A549 (cell line): ENCODE data around the gene SORL1. TPM values are rescaled to one million over a fixed set of nuclear protein-coding genes. Genes with fewer than 3 reads are reported as not detected.

Source experiments
- ATAC-seq, 2 experiments: fragments of 200-7000 bp in 1 of 2; fragments of >200 bp in 1 of 2; cut with Nextera tagmentation in 1 of 2; cut with Tn5 transposase in 1 of 2; 3 replicates each; pipeline versions ENCODE4 v1.8.0 to v1.9.1; 2018 to 2020; ENCODE audit warnings: mild to moderate bottlenecking in 1 of 2, moderate library complexity in 1 of 2
- CTCF ChIA-PET: fragments of 300-600 bp; sonication (Branson Sonifier 250); formaldehyde crosslinking; extraction: SDS; loops from one replicate; lab custom pipeline; 2021; ENCODE audit warnings: antibody characterized with exemption, inconsistent platforms; lab: Yijun Ruan, JAX
- POLR2A ChIA-PET: fragments of 350-600 bp; formaldehyde crosslinking; extraction: SDS; loops from one replicate; lab custom pipeline; 2021; ENCODE audit warnings: antibody characterized with exemption, inconsistent platforms; lab: Yijun Ruan, JAX
- DNase-seq, 2 experiments: peaks; one replicate each; pipeline versions ENCODE4 v3.0.0 to v3.0.0-alpha.2; 2011 to 2016; ENCODE audit warnings: low read depth in 1 of 2, low spot score in 1 of 2
- FAIRE-seq: peaks from 2 replicates; lab custom pipeline; 2011; peaks lifted over from hg19 to GRCh38; lab: Jason Lieb, UNC
- H3K27ac ChIP-seq, 2 experiments: fragments of >200 bp; sonication (Bioruptor Twin); formaldehyde crosslinking; 3 replicates each; pipeline ENCODE4 v1.5.1; 2016 to 2017
- H3K4me1 ChIP-seq: fragments of >200 bp; sonication (Bioruptor Twin); formaldehyde crosslinking; 3 replicates; pipeline ENCODE4 v1.6.1; 2016
- H3K4me2 ChIP-seq: fragments of >200 bp; sonication (Bioruptor Twin); formaldehyde crosslinking; 3 replicates; pipeline ENCODE4 v1.6.1; 2016
- H3K4me3 ChIP-seq: fragments of >200 bp; sonication (Bioruptor Twin); formaldehyde crosslinking; 3 replicates; pipeline ENCODE4 v1.5.1; 2016
- H3K9me3 ChIP-seq: fragments of >200 bp; sonication (Bioruptor Twin); formaldehyde crosslinking; 3 replicates; pipeline ENCODE4 v1.6.1; 2016
- CBX2 ChIP-seq: fragments of 200-600 bp; sonication (generic); IDR thresholded peaks from 2 replicates; pipeline ENCODE4 v1.6.1; 2016; ENCODE audit warnings: low read depth, mild to moderate bottlenecking, borderline replicate concordance
- CEBPB ChIP-seq, 2 experiments: fragments of >200 bp in 1 of 2; sonication (Bioruptor Twin) in 1 of 2; formaldehyde crosslinking in 1 of 2; IDR thresholded peaks; 2 replicates each; pipeline ENCODE4 v1.6.1; 2012 to 2016
- CTCF ChIP-seq: fragments of >200 bp; sonication (Bioruptor Twin); formaldehyde crosslinking; IDR thresholded peaks from 3 replicates; pipeline ENCODE4 v1.5.1; 2016
- EHF ChIP-seq: fragments of 250-450 bp; sonication (Bioruptor Pico); IDR thresholded peaks from 2 replicates; pipeline ENCODE4 v1.5.0; 2020; ENCODE audit warnings: mild to moderate bottlenecking
- EP300 ChIP-seq, 2 experiments: fragments of >200 bp; sonication (Bioruptor Twin); formaldehyde crosslinking; IDR thresholded peaks; 2 replicates in 1 of 2; 3 replicates in 1 of 2; pipeline ENCODE4 v1.6.1; 2016 to 2017
- KDM1A ChIP-seq: fragments of 200-600 bp; sonication (generic); IDR thresholded peaks from 2 replicates; pipeline ENCODE4 v1.6.1; 2016; ENCODE audit warnings: low read depth, mild to moderate bottlenecking
- KDM5A ChIP-seq: fragments of 200-600 bp; sonication (generic); IDR thresholded peaks from 2 replicates; pipeline ENCODE4 v1.6.1; 2016; ENCODE audit warnings: antibody characterized with exemption, mild to moderate bottlenecking
- MAX ChIP-seq: IDR thresholded peaks from 2 replicates; pipeline ENCODE4 v1.6.1; 2012
- NFE2L2 ChIP-seq: fragments of 150-350 bp; conservative IDR thresholded peaks from 2 replicates; pipeline ENCODE4 v1.6.1; 2014; ENCODE audit warnings: low read length
- NPAS2 ChIP-seq: fragments of 250-450 bp; sonication (Bioruptor Pico); IDR thresholded peaks from 2 replicates; pipeline ENCODE4 v1.8.0; 2022; ENCODE audit warnings: mild to moderate bottlenecking, moderate library complexity, borderline replicate concordance
- NR3C1 ChIP-seq: fragments of >200 bp; sonication (Bioruptor Twin); formaldehyde crosslinking; IDR thresholded peaks from 3 replicates; pipeline ENCODE4 v1.6.1; 2017
- RFX5 ChIP-seq: fragments of 450-650 bp; IDR thresholded peaks from 2 replicates; pipeline ENCODE4 v1.7.1; 2014; ENCODE audit warnings: antibody characterized with exemption, mild to moderate bottlenecking, moderate library complexity
- RNF2 ChIP-seq: fragments of 200-600 bp; sonication (generic); IDR thresholded peaks from 2 replicates; pipeline ENCODE4 v1.6.1; 2016; ENCODE audit warnings: low read depth, mild to moderate bottlenecking, antibody characterized with exemption, moderate library complexity, borderline replicate concordance
- SREBF2 ChIP-seq: fragments of 450-650 bp; IDR thresholded peaks from 2 replicates; pipeline ENCODE4 v1.6.1; 2014; ENCODE audit warnings: mild to moderate bottlenecking, moderate library complexity
- WGBS: methylation state at CpG from one replicate; pipeline ENCODE4 v1.1.6; 2017; ENCODE audit errors: missing lambda C conversion rate; 5-methylcytosine and 5-hydroxymethylcytosine counted together
- polyA plus RNA-seq, 4 experiments: library from polyadenylated mRNA; depleted of rRNA in 3 of 4; stranded (reverse); fragments of >200 nt; fragmentation: RNase III in 1 of 4; extraction: RNeasy Plus Mini Kit Qiagen cat#74134 plus additional on column Dnase treatment in 1 of 4; gene quantifications; 2 replicates in 3 of 4; 3 replicates in 1 of 4; pipeline ENCODE4 v1.2.3, GENCODE V29; 2011 to 2017

Gene SORL1
- polyA plus RNA-seq, 2 of the 4 experiments (the other 2 are of a cell fraction): 0.45 to 3.8 TPM

GRCh38 chr11:121426476-121427399 lies 25.4 kb upstream of the SORL1 start:
- 81% methylated on average over 18 of the region's 48 CpGs for WGBS
- no peaks in the 10 kb centered on the region for H3K9me3 ChIP-seq
- POLR2A ChIA-PET: no interaction called here
- DNase-seq: peak in 1 of 2 experiments; percentile 13
- TF ChIP-seq RFX5 (no peak), EHF (CRISPR knock-in tag) (no peak), EP300 (IDR thresholded peaks at IDR 0.05) (no peak), NFE2L2 (no peak), SREBF2 (no peak), CBX2 (no peak), CEBPB (IDR thresholded peaks at IDR 0.05) (no peak), KDM1A (no peak), NPAS2 (CRISPR knock-in tag) (no peak)
- TF ChIP-seq, all 56 proteins: peak for 0
- H3K4me2 ChIP-seq: peak overlapping the region; percentile 81
- 0 out of 6 replicates have a peak overlapping the region, but pooled peaks of 1 of the 2 experiments have one; percentile 48 for H3K27ac ChIP-seq
- CTCF ChIA-PET: no interaction called here
- H3K4me1 ChIP-seq: no peaks in the 10 kb centered on the region
- FAIRE-seq (no peak), ATAC-seq (peak; percentile 39 to 79; a peak in 4 of 6 replicates)
- H3K4me3 ChIP-seq: peak overlapping the region; percentile 18; the same call in 2 of the 3 replicates

- Histone ChIP-seq H3K4me2 (peak overlapping the region; percentile 81), H3K4me3 (peak overlapping the region; percentile 18; the same call in 2 of the 3 replicates), H3K9me3 (no peaks in the 10 kb centered on the region), H3K4me1 (no peaks in the 10 kb centered on the region), H3K27ac (0 out of 6 replicates have a peak overlapping the region, but pooled peaks of 1 of the 2 experiments have one; percentile 48)
- ATAC-seq (no peak), FAIRE-seq (no peak), DNase-seq (no peak)
- ChIA-PET POLR2A (no interaction called here), CTCF (no interaction called here)
- WGBS: 15% methylated on average over 6 of the region's 8 CpGs
- no peak for TF ChIP-seq RNF2
Measured at GRCh38 chr11:121427400-121427744, 24.7 kb upstream of the SORL1 start.

GRCh38 chr11:121429556-121429955 lies 22.6 kb upstream of the SORL1 start:
- POLR2A ChIA-PET: no interaction called here
- Histone ChIP-seq H3K4me3 (no peak overlapping the region), H3K4me2 (no peak overlapping the region), H3K9me3 (no peaks in the 10 kb centered on the region), H3K4me1 (no peaks in the 10 kb centered on the region), H3K27ac (no peak overlapping the region)
- CTCF ChIA-PET: no interaction called here
- TF ChIP-seq SREBF2: no peak
- TF ChIP-seq MAX: no peak
- no peak for TF ChIP-seq CBX2
- DNase-seq (no peak), FAIRE-seq (no peak), ATAC-seq (no peak)
- 41% methylated on average over 3 of the region's 3 CpGs for WGBS

- Histone ChIP-seq H3K27ac (no peak overlapping the region), H3K4me1 (no peaks in the 10 kb centered on the region), H3K4me3 (no peak overlapping the region), H3K4me2 (no peak overlapping the region), H3K9me3 (no peaks in the 10 kb centered on the region)
- ATAC-seq: no peak
- CTCF ChIA-PET: no interaction called here
- FAIRE-seq: no peak
- DNase-seq: no peak
- POLR2A ChIA-PET: no interaction called here
- TF ChIP-seq KDM1A (no peak), KDM5A (no peak)
- WGBS: 43% methylated on average over 4 of the region's 4 CpGs
Measured at GRCh38 chr11:121431820-121432526, 20.1 kb upstream of the SORL1 start.

GRCh38 chr11:121435132-121435531 lies 17.0 kb upstream of the SORL1 start:
- Histone ChIP-seq H3K4me1 (no peaks in the 10 kb centered on the region), H3K27ac (no peak overlapping the region), H3K4me2 (no peak overlapping the region), H3K4me3 (no peak overlapping the region), H3K9me3 (no peaks in the 10 kb centered on the region)
- WGBS: 49% methylated on average over 4 of the region's 4 CpGs
- ATAC-seq: no peak
- FAIRE-seq: no peak
- no peak for DNase-seq
- TF ChIP-seq CTCF (no peak), KDM1A (no peak), NR3C1 (no peak), KDM5A (no peak), CBX2 (no peak)
- ChIA-PET POLR2A (no interaction called here), CTCF (interaction anchor here (1.0 to 1.6 kb wide), 2 partner anchors 156 to 188 kb away, joined by 3 to 5 read pairs; no protein-coding TSS in a partner anchor)
